C4-2B (cell line): ENCODE measurements around the gene CYP46A1.

Experiments used
- H3K27ac ChIP-seq: fragments of 450-650 bp; 2 replicates; pipeline ENCODE4 v1.5.1; 2017
- CTCF ChIP-seq: fragments of 450-650 bp; conservative IDR thresholded peaks from 2 replicates; pipeline ENCODE4 v1.5.1; 2017; ENCODE audit warnings: mild to moderate bottlenecking
- ZFX ChIP-seq: fragments of 450-650 bp; IDR thresholded peaks from 2 replicates; pipeline ENCODE4 v1.6.1; 2017

Gene CYP46A1

DNA sequence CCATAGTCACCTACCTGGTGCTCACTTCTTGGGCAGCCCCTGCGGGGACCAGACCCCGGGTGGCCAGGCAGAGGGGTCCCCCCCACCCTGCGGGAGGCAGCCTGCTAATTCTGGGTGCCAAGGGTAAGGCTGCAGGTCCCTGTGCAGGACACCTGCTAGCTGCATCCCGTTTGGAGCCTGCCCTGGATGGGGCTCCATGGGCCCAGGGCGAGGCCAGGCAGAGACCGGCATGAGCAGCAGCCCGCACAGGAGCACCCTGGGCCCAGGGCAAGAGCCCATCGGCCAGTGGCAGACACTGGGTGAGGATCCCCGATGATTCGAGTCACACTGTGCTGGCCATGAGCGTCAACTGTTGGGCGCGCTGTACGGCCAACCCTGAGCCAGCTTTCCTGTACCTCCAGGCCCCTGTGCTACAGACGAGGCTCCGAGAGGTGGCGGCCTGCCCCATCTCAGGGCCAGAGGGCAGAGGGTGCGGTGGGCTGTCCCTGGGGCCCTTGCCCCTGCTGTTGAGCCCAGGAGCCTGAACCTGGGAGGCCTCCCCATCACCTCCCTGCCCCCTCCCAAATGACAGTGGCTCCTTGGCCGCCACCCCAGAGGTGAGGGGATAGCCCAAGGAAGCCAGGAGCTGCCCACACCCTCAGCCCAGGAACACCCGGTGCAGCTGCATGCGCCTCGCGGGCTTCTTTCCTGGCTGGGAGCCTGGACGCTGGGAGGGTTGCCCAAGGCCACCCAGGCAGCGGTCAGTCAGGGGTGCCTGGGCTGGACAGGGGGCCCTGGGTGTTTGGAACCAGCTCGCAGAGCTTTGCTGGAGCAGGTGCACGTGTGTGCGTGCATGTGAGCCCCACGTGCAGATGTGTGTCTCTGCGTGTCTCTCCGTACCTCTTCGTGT lies 47.7 kb downstream of the CYP46A1 start:
- H3K27ac ChIP-seq = no peak overlapping the region
- no peak for TF ChIP-seq CTCF
- TF ChIP-seq ZFX = no peak

DNA sequence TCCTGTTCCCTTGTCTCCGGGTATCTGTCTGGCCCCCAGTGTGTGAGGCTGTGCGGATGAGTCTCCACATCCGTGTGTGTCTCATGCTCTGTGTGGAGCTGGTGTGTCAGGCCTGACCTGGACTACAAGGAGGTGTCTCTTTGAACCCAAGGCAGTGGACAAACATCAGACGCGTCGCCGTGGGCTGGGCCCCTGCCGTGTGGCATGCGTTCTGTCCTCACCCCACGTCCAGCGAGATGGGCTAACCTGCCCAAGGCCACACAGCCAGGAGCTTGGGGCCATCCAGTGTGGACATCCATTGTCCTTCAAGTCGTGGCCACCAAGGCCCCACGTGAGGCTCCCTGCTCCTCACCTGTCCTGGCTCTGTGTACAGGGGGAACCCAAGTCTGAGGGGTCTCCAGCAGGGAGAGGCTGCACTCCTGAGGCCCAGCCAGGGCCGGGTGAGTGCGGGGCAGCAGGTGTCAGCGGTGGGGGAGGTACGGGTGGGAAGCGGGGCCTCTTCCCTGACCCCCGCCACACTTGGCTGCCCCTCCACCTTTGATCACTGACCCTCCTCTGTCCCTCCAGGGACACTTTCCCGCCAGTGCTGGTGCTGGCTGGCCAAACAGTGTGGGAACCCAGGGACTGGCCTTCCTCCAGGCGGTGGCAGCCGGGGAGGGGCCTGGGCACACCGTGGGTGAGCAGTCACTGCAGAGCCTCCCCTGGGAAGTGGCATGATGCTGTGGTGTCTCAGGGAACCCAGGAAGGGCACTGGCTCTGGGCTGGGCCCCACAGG lies 48.5 kb downstream of the CYP46A1 start:
- H3K27ac ChIP-seq = no peak overlapping the region
- TF ChIP-seq CTCF (no peak), ZFX (no peak)

DNA sequence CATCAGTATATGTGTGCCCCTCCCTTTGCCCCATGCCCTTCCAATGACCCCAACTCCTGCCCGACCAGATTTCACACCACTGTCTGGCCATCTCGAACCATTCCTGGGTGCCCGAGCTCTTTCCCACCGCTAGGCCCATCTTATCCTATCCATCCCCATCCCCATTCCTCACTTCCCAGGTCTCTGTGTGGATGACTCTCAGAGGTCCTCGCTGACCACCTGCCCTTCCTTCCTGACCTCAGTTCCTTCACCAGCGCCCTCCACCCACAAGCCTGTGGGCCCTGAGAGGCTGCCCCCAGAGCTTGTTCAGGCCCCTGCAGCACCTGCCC lies 49.1 kb downstream of the CYP46A1 start:
- TF ChIP-seq ZFX (no peak), CTCF (no peak)
- no peak overlapping the region for H3K27ac ChIP-seq

- TF ChIP-seq CTCF (no peak), ZFX (no peak)
- no peak overlapping the region for H3K27ac ChIP-seq
Observed at GRCh38 chr14:99733540-99734405, 49.7 kb downstream of the CYP46A1 start.

- H3K27ac ChIP-seq = no peak overlapping the region
- TF ChIP-seq ZFX (no peak), CTCF (no peak)
Observed at GRCh38 chr14:99734406-99735051, 50.4 kb downstream of the CYP46A1 start.

GRCh38 chr14:99735189-99736135 lies 51.4 kb downstream of the CYP46A1 start:
- no peak overlapping the region for H3K27ac ChIP-seq
- TF ChIP-seq ZFX (no peak), CTCF (no peak)
